NCI-H2227 (cell line): ENCODE results near the gene TBC1D19.

Experiments used
- DNase-seq: peaks from one replicate; lab custom pipeline; 2025; ENCODE audit not compliant: unreplicated experiment; lab: John Stamatoyannopoulos, UW

TBC1D19 gene

GRCh38 chr4:26729027-26729426 lies 145.1 kb downstream of the TBC1D19 start:
- DNase-seq: no peak

- DNase-seq: no peak
Measured at GRCh38 chr4:26729547-26729946, 145.7 kb downstream of the TBC1D19 start.

GRCh38 chr4:26731351-26732035 lies 147.6 kb downstream of the TBC1D19 start:
- DNase-seq: no peak

- DNase-seq: no peak
Measured at GRCh38 chr4:26732356-26732755, 148.5 kb downstream of the TBC1D19 start.

GRCh38 chr4:26736621-26737020 lies 152.7 kb downstream of the TBC1D19 start:
- DNase-seq: no peak

- no peak for DNase-seq
Measured at GRCh38 chr4:26737385-26737784, 153.5 kb downstream of the TBC1D19 start.

- no peak for DNase-seq
Measured at GRCh38 chr4:26741491-26741871, 157.6 kb downstream of the TBC1D19 start.

- no peak for DNase-seq
Measured at GRCh38 chr4:26746802-26747213, 162.9 kb downstream of the TBC1D19 start.

- no peak for DNase-seq
Measured at GRCh38 chr4:26748811-26749210, 164.9 kb downstream of the TBC1D19 start.

- no peak for DNase-seq
Measured at GRCh38 chr4:26749867-26750266, 166.0 kb downstream of the TBC1D19 start.

- DNase-seq: no peak
Measured at GRCh38 chr4:26751004-26751403, 167.1 kb downstream of the TBC1D19 start.

GRCh38 chr4:26751838-26752237 lies 168.0 kb downstream of the TBC1D19 start:
- DNase-seq: no peak

GRCh38 chr4:26753187-26753586 lies 169.3 kb downstream of the TBC1D19 start:
- no peak for DNase-seq

GRCh38 chr4:26753617-26754016 lies 169.7 kb downstream of the TBC1D19 start:
- DNase-seq: no peak

GRCh38 chr4:26757751-26758150 lies 173.9 kb downstream of the TBC1D19 start:
- no peak for DNase-seq

- no peak for DNase-seq
Measured at GRCh38 chr4:26758899-26759298, 175.0 kb downstream of the TBC1D19 start.

- no peak for DNase-seq
Measured at GRCh38 chr4:26762650-26763049, 178.8 kb downstream of the TBC1D19 start.

GRCh38 chr4:26763063-26763462 lies 179.2 kb downstream of the TBC1D19 start:
- no peak for DNase-seq

GRCh38 chr4:26763648-26764047 lies 179.8 kb downstream of the TBC1D19 start:
- no peak for DNase-seq

GRCh38 chr4:26764231-26764630 lies 180.3 kb downstream of the TBC1D19 start:
- DNase-seq: no peak

GRCh38 chr4:26765515-26765914 lies 181.6 kb downstream of the TBC1D19 start:
- no peak for DNase-seq

- DNase-seq: no peak
Measured at GRCh38 chr4:26766141-26766540, 182.3 kb downstream of the TBC1D19 start.
